NCI-H2107 (cell line): ENCODE data around the gene RIMKLB.
"Not testable (repeated sequence)": the region's sequence is repeated elsewhere in the genome, so short reads cannot be mapped to it uniquely, and the experiment has no call there.

Experiments
- DNase-seq: peaks from one replicate; lab custom pipeline; 2025; lab: John Stamatoyannopoulos, UW

Gene RIMKLB

DNA sequence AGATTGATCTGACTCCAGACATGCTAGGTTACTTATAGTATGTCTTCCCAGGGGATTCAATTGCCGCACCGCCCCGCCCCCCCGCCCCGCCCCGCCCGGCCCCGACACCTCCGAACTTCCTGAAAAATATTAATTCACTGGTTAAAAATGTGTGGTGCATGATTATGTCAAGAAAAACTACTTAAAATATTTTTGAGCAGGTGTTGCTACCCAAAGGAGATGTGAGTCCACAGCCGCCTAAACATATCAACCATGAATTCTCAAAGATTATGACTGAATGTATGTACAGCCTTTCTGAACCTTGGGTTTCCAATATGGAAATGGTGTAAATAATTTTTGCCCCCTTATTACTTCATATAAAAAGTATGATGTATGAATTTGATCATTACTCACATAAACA is 2.7 kb upstream of the RIMKLB start:
- no peak for DNase-seq

DNA sequence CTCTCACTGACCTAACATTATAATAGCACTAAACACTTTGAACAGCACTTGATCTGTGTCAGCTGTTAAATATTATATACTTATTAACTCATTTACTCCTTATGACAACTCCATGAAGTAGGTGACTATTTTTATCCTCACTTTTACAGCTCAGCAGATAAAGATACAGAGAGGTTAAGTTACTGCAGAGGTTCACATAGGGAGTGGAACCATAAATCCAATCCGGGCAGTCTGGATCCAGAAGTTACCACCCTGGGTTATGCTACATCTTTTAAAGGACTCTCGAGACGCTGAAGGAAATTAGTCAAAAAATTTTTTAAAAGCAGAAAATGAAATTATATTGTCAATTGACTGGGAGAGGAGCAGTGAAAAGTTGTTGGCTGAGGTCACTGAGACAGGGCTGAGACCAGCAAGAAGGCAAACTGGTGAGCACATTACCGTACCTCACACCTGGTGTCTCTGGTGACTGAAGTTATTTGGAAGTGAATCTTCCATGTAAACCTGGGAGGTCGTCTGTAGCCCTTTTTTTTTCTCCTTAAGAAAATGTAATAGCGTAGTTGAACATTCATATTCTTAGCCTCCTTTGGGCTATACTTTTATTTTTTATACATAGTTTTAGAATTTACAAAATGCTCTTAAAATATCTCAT is 1.2 kb upstream of the RIMKLB start:
- no peak for DNase-seq

DNA sequence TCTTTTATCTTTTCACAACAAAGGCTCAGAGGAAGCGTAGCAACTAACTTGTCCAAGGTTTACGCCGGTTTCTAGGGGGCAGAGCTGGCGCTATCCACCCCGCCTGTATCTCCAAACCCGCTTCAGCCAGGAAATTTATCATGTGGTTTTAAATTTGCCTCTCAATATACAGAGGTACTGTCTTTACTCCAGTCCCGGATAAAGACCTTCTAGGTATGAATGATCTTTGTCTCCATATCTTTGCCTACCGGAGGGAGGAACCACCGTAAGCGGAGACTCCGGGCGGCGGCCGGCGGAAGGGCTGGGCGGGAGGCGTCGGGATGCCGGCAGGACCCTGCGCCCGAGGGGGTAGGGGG is 693 bp upstream of the RIMKLB start:
- DNase-seq: no peak

DNA sequence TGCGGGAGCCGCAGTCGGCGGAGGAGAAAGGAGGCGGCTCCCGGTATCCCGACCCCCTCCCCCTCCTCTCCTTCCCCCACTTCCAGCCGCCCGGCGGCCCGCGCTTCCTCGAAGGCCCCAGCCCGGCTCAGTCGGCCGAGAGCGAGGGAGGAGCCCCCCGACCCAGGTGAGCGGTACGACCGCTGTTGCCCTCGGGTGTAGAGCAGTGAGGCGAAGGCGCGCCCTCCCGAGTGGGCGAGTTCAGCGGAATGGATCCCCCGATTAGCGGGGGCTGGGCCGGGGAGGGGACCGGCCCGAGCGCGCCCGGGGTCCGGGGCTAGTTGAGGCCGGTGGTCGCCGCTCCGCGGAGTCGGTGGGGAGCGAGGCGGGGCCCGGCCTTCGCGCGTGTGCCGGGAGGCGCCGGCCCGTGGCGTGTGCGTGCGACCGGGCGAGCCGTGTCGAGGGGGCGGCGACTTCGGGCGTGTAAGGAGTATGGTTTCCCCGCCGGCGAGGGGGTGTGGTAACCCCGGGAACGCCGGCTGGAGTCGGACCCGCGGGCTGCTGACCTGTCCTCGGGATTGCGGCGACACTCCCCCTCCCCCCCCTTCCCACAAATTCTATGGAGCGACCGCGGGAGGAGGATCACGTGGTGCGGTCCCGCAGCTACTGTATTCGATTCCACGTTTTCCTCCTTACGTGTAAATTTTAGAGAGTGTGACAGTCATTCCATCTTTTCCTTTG is 501 bp downstream of the RIMKLB start:
- no peak for DNase-seq

DNA sequence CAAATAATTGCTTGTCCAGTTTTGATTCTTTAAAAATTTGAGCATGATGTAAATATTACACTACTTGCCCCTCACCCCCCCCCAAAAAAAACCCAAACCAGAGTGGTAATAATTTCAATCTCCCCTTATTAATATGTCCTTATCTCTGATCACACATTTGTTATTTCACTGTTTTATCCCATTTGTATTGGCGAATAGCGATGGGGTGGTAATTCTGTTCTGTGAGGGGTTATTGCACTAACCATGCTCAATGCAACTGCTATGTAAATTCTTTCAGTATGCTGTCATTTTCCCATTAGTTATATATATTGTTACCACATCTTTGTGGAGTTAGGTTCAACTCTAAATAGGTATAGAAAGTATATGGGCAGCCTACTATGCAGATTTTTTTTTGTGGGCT is 1.1 kb downstream of the RIMKLB start:
- no peak for DNase-seq

DNA sequence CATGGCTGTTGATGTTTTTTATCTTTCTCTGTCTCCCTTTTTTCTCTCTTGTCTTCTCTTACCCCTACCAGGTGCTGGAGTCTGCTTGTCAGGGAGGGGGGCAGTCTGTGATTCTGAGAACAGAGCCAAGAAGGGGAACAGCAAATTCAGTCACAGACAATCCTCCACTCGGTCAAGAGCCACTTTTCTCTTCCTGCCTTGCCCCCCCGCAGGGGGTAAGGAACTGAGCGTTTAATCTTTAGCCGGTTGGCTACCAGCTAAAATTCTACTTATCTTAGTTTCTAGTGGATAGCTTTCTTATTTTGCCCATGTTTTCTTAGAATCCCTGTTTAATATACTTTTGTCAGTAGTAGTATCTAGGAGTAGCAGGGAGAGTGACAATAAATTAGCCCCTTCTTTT is 1.9 kb downstream of the RIMKLB start:
- DNase-seq: no peak

DNA sequence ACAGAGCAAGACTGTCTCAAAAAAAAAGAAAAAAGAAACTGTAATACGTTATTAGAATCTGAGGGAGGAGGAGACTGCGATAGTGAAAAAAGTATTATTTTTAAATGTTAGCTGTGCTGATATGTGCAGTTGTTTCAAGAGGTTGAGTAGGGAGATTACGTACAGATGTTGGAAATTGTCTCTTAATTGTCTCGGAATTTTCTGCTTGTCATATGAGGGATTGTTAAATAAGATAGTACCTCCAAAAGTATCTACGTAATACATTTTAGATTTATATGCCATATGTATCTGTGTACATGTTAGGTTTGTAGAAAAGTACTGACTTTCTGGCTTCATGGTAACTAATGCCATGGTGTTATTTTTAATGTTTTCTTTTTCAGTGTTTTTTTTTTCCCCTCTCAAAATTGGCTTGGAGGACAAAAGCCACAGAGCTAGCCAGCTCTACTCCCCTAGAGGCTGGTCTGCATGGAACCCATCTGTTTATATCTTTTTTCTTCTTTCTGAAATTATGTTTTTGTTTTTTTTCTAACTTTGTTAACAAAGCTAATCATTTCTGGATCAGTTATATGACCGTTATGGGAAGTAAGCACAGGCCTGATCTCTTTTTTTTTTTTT is 3.4 kb downstream of the RIMKLB start:
- no peak for DNase-seq

DNA sequence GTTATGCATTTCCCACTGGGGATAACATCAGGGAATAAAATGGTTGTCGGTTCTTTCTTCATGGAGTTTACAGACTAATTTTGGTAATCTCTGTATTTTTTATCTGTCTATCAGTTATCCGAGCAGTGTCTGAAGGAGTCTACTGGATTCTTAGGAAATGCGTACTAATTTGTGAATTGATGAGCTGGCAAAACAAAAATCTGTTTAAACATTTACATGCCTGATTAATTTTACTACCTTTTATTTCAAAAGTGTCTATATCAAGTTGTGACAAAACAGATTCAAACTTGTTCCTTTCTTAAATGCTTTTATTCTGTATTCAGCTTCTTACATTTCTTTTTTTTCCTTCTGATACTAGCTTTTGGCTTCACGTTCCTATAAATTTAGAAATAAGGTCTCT is 4.4 kb downstream of the RIMKLB start:
- DNase-seq: no peak

DNA sequence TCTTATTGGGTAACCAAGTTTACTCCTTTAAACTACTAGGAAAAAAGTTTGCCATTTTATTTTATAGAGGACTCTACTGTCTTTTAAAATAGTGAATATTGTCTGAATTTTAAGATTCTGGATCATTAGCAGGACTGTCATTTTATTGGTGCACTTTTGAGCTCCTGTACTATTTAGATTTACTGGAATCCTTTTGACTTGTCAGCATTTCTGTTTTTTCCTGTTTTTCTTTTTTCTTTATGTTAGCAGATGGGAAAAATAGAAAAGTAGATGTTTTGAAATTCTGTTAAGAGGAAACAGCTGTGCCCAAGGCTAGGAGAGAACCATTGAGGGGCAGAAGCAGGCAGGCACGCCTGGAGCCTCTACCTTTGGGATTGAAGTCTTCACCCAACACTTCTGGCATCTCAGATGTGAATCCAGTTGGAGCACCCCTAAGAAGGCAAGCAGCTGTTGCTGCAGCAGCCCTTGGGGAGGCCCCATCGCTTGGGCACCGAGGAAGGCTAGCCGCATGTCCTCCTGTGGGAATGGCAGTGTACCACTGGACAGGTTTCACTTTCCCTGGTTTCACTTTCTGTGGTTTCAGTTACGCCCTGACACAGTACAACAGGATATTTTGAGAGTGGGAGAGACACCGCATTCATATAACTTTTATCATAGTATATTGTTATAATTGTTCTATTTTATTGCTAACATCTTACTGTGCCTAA is 11.5 kb downstream of the RIMKLB start:
- DNase-seq: no peak

DNA sequence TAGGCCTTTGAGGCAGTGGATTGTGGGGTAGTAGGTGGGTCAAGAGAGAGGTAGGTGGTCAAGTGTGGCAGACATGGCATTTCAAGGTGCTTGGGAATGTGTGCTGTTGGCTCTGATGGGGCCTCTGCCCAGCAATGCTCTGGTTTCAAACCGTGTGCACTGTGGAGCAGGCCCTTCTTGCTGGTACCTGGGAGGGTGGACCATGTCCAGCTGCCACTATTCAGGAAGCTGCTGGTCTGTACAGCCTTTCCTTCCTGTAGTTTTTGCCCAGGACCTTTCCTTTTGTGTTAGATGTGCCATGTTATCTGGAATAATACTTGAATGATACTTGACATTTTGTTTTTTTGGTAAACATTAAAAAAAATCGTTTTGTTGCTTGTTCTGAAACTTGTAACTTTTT is 14.8 kb downstream of the RIMKLB start:
- no peak for DNase-seq

DNA sequence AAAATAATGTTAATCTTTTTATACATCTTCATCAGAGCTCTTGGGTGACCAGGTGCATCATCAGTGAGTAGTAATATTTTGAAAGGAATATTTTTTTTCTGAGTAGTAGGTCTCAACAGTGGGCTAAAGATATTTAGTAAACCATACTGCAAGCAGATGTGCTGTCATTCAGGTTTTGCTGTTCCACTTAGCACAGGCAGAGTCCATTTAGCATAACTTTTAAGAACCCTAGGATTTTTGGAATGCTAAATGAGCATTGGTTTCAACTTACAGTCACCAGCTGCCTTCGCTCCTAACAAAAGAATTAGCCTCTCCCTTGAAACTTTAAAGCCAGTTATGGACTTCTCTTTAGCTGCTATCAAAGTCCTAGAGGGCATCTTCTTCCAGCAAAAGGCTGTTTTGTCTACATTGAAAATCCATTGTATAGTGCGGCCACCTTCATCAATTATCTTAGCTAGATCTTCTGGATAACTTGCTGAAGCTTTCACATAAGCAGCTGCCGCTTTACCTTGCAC is 24.6 kb downstream of the RIMKLB start:
- no peak for DNase-seq

DNA sequence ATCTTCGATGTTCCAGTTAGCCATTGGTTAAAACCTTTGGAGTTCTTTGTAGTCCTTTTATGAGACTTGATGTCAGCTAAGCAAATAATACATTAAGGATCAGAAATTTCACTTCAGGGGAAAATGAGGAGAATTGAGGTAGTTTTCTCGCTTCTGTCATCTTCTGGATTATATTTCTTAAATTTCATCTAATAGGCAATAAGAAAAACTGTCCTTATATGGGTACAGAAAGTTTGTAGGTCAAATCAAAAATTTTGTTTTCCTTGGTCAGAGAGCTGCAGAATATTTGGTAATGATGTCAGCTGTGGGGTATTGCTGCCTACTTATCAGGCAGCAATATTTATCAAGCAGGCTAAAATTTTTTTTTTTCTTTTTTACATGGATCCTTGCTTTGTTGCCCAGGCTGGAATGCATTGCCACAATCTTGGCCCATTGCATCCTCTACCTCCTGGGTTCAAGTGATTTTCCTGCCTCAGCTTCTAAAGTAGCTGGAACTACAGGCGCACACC is 37.1 kb downstream of the RIMKLB start:
- no peak for DNase-seq

DNA sequence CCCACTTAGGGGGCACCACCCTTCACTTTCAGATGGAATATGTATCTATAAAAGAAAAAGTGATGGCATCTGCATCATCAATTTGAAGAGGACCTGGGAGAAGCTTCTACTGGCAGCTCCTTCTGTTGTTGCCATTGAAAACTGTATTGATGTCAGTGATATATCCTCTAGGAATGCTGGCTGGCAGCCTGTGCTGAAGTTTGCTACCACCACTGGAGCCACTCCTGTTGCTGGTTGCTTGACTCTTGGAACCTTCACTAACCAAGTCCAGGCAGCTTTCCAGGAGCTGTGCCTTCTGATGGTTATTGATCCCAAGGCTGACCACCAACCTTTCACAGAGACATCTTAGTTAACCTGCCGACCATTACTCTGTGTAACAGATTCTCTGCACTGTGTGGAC is 44.7 kb downstream of the RIMKLB start:
- DNase-seq: no peak

DNA sequence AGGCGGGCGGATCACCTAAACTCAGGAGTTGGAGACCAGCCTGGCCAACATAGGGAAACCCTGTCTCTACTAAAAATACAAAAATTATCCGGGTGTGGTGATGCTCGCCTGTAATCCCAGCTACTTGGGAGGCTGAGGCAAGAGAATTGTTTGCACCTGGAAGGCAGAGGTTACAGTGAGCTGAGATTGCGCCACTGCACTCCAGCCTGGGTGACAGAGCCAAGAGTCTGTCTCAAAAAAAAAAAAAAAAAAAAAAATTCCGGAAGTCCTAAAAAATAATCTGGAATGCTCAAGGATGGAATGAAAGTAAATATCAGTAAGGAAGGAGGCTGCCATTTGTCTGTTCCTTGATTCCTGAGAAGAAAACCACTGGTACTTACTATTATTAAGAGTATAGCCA is 45.3 kb downstream of the RIMKLB start:
- DNase-seq: not testable (repeated sequence)

DNA sequence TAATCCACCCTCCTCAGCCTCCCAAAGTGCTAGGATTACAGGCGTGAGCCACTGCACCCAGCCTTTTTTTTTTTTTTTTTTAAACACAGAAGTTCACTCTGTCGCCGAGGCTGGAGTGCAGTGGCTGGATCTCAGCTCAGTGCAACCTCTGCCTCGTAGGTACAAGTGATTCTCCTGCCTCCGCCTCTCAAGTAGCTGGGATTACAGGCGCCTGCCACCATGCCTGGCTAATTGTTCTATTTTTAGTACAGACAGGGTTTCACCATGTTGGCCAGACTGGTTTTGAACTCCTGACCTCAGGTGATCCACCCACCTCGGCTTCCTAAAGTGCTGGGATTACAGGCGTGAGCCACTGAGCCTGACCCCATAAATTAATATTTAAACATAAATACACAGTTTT is 47.8 kb downstream of the RIMKLB start:
- DNase-seq: not testable (repeated sequence)

DNA sequence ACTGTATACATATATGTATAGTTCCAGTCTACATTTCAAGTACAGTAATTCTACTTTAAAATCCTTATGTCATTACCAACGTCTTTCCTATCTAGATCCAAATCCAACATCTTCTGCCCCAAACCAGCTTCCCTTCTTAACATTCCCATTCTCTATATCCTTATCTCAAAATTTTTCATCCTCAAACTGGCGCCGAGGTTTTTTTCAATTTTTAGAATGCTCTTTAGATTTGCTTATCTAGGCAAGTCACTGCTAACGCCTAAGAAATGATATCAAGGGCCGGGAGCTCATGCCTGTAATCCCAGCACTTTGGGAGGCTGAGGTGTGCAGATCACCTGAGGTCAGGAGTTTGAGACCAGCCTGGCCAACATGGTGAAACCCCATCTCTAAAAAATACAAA is 48.3 kb downstream of the RIMKLB start:
- no peak for DNase-seq

DNA sequence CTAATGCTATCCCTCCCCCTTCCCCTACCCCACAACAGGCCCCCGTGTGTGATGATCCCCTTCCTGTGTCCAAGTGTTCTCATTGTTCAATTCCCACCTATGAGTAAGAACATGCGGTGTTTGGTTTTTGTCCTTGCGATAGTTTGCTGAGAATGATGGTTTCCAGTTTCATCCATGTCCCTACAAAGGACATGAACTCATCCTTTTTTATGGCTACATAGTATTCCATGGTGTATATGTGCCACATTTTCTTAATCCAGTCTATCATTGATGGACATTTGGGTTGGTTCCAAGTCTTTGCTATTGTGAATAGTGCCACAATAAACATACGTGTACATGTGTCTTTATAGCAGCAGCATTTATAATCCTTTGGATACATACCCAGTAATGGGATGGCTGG is 62.3 kb downstream of the RIMKLB start:
- not testable (repeated sequence) for DNase-seq

DNA sequence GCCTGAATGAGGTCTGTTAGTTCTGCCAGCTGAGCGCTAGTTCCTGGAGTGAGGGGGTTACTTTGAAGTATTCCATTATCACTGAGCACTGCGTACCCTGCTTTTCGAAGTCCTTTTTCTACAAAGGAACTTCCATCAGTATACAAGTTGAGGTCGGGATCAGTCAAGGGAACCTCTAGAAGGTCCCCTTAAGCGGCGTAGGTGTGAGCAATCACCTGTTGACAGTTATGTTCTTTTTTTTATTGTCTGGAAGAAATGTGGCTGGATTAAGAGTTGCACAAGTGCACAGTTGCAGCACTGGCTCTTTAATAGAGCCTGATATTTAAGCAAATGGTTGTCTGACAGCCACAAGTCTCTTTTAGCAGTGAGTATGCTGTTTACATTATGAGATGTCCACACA is 64.9 kb downstream of the RIMKLB start:
- DNase-seq: not testable (repeated sequence)

DNA sequence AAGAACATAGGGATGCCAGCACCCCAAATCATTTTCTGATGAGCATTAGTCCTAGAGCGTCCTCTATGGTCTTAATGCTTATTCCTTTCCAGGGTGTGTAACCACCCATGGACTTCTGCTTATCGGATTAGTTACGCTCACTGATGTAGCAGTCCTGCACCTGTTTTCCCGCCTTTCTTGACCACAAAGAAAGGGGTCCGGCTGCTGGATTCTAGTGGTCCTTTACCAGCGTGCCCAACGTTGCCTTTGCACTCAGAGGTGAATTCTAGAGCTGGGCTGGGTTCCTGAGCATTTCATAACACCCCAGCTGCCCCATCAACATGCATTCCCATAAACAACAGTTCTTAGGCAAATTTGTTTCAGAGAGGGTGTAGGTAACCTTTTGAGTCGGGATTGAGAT is 68.3 kb downstream of the RIMKLB start:
- not testable (repeated sequence) for DNase-seq

DNA sequence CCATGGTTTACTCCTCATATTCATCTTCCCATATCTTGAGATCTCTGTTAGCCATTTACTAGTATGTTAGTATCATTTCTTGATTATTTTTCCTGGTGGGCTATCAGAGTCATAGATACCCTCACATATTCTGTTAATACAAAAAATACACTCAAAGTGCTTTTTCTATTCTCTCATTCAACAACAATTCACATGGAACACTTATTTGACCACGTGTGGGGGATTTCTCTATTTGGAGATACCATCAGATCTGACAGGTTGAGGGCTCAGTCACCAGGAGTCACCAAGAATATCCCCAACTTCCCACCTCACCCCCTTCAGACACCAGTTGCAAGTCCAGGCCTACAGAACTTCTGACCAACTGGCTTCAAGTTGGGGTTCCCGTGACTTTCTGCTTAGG is 72.7 kb downstream of the RIMKLB start:
- DNase-seq: no peak

DNA sequence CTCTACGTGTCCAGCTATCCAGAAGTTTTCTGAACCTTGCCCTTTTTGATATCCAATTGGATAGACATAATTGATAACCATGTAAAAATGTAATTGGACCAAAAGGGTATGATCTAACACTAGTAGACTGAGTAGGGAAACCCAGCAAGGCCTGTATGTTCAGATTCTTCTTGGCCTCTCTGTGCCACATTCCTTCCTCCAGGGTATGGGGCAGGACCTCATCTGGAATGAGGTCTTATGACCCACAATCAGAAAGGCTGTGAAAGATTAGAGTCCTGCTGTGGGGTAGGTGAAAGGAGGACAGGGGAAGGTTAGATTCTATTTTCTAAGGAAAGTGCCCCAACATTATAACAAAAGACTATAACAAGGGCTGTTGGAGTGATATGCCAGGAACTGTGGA is 73.3 kb downstream of the RIMKLB start:
- DNase-seq: no peak

DNA sequence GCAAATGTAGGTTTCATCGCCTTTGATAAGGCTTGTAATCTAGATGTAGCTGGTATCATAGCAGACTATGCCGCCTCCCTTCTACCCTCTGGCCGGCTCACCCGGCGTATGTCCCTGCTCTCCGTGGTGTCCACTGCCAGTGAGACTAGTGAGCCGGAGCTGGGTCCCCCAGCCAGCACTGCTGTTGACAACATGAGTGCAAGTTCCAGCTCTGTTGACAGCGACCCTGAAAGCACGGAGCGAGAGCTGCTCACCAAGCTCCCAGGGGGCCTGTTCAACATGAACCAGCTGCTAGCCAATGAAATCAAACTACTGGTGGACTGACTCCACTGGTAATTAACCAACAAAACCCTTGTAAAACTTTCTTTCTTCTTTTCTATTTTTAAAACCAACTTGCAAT is 75.7 kb downstream of the RIMKLB start:
- DNase-seq: no peak

DNA sequence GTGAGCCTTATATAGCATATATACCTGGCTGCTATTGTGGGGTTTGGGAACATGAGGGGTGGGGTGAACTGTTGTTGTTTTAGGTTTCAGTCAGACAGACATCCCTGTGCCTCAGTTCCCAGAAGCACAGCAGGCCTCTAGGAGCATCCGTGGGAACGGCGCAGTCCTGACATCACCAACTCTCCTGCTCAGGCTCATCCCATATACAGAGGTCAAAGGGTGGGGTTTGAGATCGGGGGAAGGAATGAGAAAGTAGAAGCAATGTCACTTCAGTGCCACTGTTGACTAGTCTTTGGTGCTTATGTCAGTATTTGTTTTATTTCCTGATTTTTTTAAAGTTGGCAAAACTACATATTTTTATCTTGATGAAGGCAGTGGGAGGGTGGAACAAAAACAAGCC is 81.5 kb downstream of the RIMKLB start:
- DNase-seq: no peak
